Measurements from ENCODE around the gene PGD.

The PGD gene

DNA sequence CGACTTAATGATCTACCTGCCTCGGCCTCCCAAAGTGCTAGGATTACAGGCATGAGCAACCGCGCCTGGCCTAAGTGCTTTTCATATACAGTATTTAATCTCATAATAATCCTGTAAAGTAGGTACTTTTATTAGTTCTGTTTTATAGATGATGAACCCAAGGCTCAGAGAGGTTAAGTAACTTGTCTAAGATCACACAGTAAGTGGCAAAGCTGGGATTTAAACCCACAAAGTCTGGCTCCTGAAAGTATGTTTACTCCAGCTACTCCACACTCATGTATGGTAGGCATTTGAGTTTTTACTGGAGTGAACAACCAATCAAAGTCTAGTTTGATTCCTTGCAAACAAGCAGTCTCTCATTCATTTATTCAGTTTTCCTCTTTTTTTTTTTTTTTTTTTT is 71.2 kb downstream of the PGD start:
- no peak for DNase-seq
- Histone ChIP-seq H3K27ac (no peak overlapping the region), H3K4me1 (peaks cover 0 to 22% (median 12%) of the 10 kb centered on the region in 4 donors), H3K36me3 (peaks cover 15 to 49% (median 35%) of the 10 kb centered on the region in 3 donors), H3K27me3 (no peaks in the 10 kb centered on the region), H3K4me3 (no peak overlapping the region), H3K9me3 (no peaks in the 10 kb centered on the region)
- TF ChIP-seq, protein P1, sequence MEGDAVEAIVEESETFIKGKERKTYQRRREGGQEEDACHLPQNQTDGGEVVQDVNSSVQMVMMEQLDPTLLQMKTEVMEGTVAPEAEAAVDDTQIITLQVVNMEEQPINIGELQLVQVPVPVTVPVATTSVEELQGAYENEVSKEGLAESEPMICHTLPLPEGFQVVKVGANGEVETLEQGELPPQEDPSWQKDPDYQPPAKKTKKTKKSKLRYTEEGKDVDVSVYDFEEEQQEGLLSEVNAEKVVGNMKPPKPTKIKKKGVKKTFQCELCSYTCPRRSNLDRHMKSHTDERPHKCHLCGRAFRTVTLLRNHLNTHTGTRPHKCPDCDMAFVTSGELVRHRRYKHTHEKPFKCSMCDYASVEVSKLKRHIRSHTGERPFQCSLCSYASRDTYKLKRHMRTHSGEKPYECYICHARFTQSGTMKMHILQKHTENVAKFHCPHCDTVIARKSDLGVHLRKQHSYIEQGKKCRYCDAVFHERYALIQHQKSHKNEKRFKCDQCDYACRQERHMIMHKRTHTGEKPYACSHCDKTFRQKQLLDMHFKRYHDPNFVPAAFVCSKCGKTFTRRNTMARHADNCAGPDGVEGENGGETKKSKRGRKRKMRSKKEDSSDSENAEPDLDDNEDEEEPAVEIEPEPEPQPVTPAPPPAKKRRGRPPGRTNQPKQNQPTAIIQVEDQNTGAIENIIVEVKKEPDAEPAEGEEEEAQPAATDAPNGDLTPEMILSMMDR (IDR thresholded peaks at IDR 0.05) = no peak
- intact Hi-C loops (cut with DNase I; ENCODE audit: low total_unique reads) = no loop called here

Measured in tibial artery (tissue), 4 donors.